ENCODE results near the gene HPSE2.

DNA sequence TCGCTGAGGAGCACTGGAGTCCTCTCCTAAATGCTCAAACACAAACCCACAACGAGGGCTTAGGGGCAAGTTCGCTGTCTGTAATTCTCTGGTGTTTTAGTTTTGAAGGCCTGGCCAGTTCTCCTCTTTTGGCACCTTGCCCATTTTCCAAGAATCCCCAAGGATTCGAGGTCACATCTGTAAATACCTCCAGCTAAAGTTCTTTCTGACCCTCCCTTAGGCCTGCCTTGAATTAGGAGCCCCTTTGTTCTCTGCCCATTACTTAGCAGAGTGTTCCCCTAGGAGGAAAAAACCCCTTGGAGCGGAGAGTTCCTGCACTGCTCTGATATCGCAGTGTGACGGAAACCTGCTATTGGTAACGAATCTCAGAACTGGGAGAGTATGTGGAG lies 819.9 kb downstream of the HPSE2 start:
- TF ChIP-seq, protein P1, sequence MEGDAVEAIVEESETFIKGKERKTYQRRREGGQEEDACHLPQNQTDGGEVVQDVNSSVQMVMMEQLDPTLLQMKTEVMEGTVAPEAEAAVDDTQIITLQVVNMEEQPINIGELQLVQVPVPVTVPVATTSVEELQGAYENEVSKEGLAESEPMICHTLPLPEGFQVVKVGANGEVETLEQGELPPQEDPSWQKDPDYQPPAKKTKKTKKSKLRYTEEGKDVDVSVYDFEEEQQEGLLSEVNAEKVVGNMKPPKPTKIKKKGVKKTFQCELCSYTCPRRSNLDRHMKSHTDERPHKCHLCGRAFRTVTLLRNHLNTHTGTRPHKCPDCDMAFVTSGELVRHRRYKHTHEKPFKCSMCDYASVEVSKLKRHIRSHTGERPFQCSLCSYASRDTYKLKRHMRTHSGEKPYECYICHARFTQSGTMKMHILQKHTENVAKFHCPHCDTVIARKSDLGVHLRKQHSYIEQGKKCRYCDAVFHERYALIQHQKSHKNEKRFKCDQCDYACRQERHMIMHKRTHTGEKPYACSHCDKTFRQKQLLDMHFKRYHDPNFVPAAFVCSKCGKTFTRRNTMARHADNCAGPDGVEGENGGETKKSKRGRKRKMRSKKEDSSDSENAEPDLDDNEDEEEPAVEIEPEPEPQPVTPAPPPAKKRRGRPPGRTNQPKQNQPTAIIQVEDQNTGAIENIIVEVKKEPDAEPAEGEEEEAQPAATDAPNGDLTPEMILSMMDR (IDR thresholded peaks at IDR 0.05), result no peak
- no peak for TF ChIP-seq EP300 (IDR thresholded peaks at IDR 0.05)
